Measurements from ENCODE around the gene ADGRD1.

ADGRD1 gene

GRCh38 chr12:131102991-131103668 lies 149.4 kb downstream of the ADGRD1 start:
- no peak for DNase-seq (ENCODE audit: low read depth)

GRCh38 chr12:131103669-131104462 lies 150.2 kb downstream of the ADGRD1 start:
- DNase-seq (ENCODE audit: low read depth) = no peak

DNA sequence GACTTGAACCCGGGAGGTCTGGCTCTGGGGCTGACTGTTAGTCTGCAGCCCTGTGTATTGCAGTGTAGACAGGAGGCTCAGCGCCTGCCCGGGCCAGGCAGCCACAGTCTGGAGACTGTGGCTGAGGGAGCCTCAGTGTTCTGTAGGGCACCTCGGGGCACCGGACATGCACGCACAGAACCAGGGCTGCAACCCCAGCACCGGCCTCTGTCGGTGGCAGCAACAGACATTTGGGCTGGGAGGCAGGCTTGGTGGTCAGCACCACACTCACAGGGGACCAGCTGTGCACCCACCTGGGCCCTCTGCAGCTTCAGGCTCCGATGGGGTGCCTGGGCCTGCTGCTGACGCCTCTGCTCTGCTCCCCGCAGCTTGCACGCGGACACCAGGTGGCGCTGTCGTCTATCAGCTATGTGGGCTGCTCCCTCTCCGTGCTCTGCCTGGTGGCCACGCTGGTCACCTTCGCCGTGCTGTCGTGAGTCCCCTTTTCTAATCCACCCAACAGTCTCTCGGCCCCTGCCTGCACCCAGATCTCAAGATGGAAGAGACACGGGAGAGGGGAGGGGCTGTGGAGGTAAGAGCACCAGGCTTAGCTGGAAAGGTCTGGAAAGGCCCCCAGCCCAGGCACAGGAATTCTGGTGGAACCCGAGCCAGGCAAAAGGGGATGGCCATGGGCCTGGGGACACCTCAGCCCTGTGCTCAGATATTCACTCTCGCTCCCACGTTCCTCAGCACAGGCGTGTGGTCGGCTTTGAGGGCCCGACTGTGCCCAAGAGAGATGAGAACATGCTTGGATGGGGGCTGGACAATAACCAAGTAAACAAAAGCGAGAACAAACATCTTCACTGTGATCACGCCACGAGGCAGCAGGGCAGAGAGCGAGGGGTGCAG lies 151.0 kb downstream of the ADGRD1 start:
- DNase-seq (ENCODE audit: low read depth) = peak; percentile 53

DNA sequence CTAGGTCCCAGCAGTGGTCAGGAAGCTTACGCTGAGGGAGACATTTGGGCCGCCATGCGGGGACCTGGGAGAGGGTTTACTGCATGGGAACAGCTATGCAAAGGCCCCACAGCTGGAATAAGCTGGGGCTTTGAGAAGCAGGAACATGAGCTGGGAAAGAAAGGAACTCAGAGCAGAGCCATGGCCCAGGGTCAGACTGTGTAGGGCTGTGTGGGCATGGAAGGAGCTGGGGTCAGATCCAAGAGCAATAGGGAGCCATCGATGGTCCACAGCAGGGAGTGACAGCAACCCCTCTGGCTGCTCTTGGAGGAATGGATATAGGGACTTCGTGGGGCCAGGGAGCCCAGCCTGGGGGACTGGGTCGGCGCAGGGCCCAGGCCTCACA lies 151.6 kb downstream of the ADGRD1 start:
- no peak for DNase-seq (ENCODE audit: low read depth)

DNA sequence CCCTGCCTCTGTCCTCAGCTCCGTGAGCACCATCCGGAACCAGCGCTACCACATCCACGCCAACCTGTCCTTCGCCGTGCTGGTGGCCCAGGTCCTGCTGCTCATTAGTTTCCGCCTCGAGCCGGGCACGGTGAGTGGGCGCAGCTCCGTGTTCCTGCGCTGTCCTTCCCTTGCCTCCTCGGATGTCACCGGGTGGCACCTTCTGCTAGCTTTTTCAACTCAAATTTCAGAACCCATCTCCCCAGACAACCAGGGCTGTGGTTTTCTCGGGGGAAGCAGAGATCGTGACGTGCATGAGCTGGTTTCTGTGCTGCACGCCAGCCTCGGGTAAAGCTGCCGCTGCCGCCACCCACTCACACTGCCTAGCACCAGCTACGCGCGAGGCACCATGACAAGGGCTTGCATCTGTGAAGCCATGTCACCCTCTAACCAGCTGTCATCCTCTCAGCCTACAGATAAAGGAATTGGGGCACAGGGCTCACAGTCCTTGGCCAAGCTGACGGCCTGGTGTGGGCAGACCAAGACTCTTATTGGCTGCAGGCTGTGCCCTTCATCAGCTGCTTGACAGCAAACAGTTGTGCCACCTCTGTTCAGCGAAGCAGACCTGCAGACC lies 152.1 kb downstream of the ADGRD1 start:
- DNase-seq (ENCODE audit: low read depth) = no peak

- DNase-seq (ENCODE audit: low read depth) = no peak
These were observed 152.7 kb downstream of the ADGRD1 start for GRCh38 chr12:131106349-131106941.

- no peak for DNase-seq (ENCODE audit: low read depth)
These were observed 154.7 kb downstream of the ADGRD1 start for GRCh38 chr12:131108177-131108955.

- DNase-seq (ENCODE audit: low read depth) = no peak
These were observed 157.7 kb downstream of the ADGRD1 start for GRCh38 chr12:131111446-131111845.

DNA sequence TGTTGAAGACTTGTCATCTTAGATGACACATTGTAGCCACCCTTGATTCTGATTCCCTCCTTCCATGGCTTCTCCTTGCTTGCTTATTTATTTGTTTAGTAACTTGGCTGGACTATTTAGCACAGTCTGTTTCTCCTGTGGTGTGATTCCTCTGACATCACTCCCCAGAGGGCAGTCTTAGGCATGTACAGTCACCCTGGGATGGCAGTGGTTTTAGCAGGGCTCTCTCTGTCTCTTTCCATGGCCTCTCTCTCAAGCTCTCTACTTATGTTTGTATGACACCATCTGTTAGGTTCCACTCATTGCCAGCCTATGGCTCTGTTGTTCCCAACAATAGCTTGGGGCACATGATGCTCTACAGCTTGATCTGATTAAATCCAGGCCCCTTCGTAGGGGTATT lies 158.3 kb downstream of the ADGRD1 start:
- peak; percentile 19 for DNase-seq (ENCODE audit: low read depth)

GRCh38 chr12:131112700-131113290 lies 159.1 kb downstream of the ADGRD1 start:
- no peak for DNase-seq (ENCODE audit: low read depth)

DNA sequence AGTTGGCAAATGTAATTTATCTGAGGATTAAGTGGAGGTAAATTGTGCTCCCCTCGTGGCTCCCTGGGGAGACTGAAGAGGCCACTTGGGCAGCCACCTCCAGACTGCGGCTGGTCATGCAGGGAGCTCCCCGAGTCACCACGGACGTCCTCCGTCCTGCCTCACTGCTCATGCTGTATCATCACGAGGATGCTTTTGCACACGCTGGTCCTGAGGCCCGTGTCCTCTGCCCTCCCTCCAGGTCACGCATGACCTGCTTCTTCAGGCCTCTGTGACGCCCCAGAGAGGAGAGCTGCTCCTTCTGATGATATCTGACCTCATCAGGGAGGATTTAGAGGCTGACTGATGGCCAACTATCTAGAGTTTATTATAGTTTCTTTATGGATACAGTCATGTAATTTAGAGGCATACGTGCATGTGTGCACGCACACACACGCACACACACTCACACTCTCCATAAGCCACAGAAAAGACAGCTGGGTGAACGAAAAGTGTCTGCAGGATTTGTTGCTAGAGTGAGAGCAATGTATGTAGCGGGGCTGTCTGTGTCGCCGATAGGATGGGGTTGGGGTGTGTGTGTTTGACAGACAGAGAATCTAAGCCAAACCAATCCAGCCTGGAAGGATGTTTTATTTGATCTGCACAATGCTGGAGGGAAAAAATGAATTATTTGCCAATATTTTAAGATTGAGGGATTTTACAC lies 160.0 kb downstream of the ADGRD1 start:
- no peak for DNase-seq (ENCODE audit: low read depth)

- DNase-seq (ENCODE audit: low read depth) = no peak
These were observed 160.6 kb downstream of the ADGRD1 start for GRCh38 chr12:131114271-131114670.

DNA sequence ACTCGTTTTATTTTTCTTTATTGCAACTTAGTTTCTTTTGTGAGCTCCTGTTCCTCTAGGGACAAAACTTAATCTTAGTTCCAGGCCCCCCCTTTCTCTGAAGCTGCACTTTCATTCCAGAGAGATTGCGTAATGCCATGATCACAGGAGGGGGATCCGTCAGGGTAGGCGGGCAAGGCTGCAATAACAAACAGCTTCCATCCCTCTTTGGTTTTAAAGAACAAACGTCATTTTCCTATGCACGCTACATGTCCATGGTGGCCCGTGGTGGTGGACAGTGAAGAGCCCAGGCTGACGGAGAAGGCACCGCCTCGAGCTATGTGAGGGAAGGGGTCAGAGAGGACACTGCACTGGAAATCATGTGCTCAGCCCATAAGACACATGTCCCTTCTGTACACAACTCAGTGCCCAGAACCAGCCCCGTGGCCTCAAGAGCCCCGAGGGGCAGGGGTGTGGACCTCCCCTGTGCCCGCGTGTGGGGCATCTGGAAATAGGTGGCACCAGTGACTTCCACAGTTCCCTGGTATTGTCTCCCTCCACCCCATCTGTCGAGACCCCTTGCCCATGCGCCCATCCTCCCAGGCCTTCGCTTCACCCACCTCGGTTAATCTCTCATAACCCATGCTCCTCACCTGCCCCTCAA lies 161.4 kb downstream of the ADGRD1 start:
- no peak for DNase-seq (ENCODE audit: low read depth)

- no peak for DNase-seq (ENCODE audit: low read depth)
These were observed 162.2 kb downstream of the ADGRD1 start for GRCh38 chr12:131115766-131116467.

DNA sequence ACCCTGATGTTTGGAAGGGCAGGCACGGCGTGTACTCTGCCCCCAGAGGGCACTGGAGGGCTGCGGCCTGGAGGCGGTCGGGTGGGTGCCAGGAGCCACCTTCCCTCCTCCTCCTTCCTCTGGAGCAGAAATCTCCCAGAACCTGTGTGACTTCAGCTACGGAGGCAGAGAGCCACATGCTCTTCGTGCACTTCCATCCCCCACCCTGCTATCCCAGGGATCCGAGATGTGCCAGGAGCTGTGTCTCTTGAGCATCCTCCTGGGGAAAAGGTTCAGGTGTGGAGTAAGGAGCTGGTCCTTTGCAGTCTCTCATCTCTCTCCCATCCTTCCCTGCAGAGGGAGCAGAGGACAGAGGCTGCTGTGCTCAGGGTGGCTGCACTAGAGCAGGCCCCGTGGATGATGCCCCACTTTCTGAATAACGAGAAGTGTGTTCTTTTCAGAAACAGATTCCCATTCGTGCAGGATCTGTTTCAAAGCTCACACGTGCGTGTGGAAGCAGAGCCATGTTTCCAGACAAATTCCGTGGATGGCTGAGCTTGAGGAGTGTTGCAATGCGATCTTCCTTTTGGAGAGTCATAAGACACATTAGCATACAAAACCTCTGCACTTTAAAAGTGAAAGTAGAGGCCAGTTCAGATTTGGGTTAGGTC lies 162.9 kb downstream of the ADGRD1 start:
- peak; percentile 56 for DNase-seq (ENCODE audit: low read depth)

DNA sequence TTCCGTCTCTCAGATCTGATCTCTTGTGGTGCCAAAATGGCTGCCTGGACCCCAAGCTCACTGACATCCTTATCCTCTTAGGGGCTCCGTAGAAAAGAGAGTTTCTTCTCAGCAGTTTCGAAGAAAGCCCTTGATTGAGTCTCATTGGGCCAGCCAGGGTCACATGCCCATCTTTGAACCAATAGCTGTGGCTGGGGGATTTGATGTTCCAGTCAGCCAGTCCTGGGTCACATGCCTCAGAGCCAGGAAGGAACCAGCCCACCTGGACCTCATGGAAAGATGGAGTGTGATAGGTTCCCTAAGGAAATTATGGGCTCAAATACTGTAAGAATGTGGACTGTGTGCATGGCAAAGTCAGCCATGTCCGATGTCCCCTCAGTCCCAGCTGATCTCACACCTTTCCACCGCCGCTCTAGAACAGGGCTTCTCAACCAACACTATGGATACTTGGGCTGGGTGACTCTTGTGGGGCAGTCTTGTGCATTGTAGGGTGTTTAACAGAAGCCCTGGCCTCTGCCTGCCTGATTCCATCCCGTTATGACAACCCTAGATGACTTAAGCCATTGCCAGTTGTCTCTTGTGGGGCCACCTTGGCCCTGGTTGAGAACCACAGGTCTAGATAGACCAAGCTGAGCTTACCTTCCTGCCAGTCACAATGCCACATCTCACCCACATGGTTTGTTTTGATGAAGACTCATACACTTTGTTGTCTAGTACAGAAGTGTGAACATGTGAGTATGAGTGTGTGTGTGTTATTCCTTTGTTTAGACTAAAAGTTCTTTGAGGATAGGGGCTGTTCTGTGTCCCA lies 163.9 kb downstream of the ADGRD1 start:
- DNase-seq (ENCODE audit: low read depth) = no peak

GRCh38 chr12:131118371-131118770 lies 164.7 kb downstream of the ADGRD1 start:
- DNase-seq (ENCODE audit: low read depth) = no peak

All from fibroblast of gingiva (primary cell).